Erythroblast (primary cell): ENCODE results near the gene SUMF1.

Experiments used
- GATA1 ChIP-seq: IDR thresholded peaks from 2 replicates; pipeline ENCODE4 v1.6.1; 2011; ENCODE audit warnings: low read depth, mild to moderate bottlenecking, control low read depth, low read length, moderate library complexity
- POLR2A ChIP-seq: IDR thresholded peaks from 2 replicates; pipeline ENCODE4 v1.6.1; 2011; ENCODE audit warnings: mild to moderate bottlenecking, low read length

DNA sequence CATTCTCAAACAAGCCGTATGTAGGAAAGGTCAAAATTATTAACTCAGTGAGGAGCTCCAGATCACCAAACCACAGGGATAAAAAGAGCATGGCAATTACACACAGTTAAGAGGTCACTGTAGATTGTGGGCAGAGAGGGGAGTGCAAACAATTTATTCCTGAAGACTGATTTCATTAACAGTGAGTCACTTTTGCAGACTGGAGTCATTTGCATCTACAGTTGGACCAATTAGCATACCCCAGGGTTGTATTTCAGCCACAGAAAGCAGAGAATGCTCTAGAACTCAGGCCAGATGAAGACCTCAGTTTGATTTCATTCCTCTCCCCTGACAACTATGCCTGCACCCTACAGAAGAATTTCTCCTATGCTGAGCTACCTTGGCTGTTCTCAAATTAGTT is 123.8 kb downstream of the SUMF1 start:
- TF ChIP-seq POLR2A = no peak
- no peak for TF ChIP-seq GATA1
